GM12878 (cell line): ENCODE measurements around the gene TMEM208. TPM values are rescaled to one million over a fixed set of nuclear protein-coding genes. Genes with fewer than 3 reads are reported as not detected.

Experiments
- ATAC-seq: fragments of 200-7000 bp; cut with Tn5 transposase; 3 replicates; pipeline ENCODE4 v1.9.1; 2020; ENCODE audit warnings: mild to moderate bottlenecking, moderate library complexity
- BruUV-seq: library from RNA; stranded (reverse); fragments of 400-500 nt; replicated peaks from 2 replicates; lab custom pipeline; 2021; lab: Mats Ljungman, UMichigan
- CTCF ChIA-PET: fragments of 300-600 bp; sonication (Branson Sonifier 250); formaldehyde crosslinking; extraction: SDS; loops from one replicate; lab custom pipeline; 2021; ENCODE audit warnings: inconsistent platforms; lab: Yijun Ruan, JAX
- POLR2A ChIA-PET: fragments of 350-600 bp; formaldehyde crosslinking; extraction: SDS; loops from one replicate; lab custom pipeline; 2021; ENCODE audit warnings: inconsistent platforms; lab: Charles Lee
- RAD21 ChIA-PET: fragments of 300-600 bp; sonication (Branson Sonifier 250); formaldehyde crosslinking; loops from one replicate; lab custom pipeline; 2023; ENCODE audit warnings: antibody characterized with exemption; ENCODE audit not compliant: unreplicated experiment; lab: Charles Lee
- SMC1A ChIA-PET: fragments of 300-600 bp; sonication (Branson Sonifier 250); formaldehyde crosslinking; loops from one replicate; lab custom pipeline; 2023; ENCODE audit not compliant: unreplicated experiment, uncharacterized antibody; lab: Charles Lee
- DNase-seq: peaks from one replicate; pipeline ENCODE4 v3.0.0-alpha.2; 2011; ENCODE audit warnings: low read depth, low spot score
- FAIRE-seq: peaks from 3 replicates; lab custom pipeline; 2011; peaks lifted over from hg19 to GRCh38; lab: Jason Lieb, UNC
- H2AFZ ChIP-seq: 2 replicates; pipeline ENCODE4 v1.6.0; 2011; ENCODE audit warnings: low read depth, low read length, control low read depth; ENCODE audit not compliant: control insufficient read depth
- H3K27ac ChIP-seq: 2 replicates; pipeline ENCODE4 v1.5.1; 2011; ENCODE audit warnings: control low read depth; ENCODE audit not compliant: control insufficient read depth, insufficient read depth
- H3K27me3 ChIP-seq, 2 experiments: replicated peaks in 1 of 2; 2 replicates each; pipeline versions ENCODE4 v1.6.0 to v1.6.1; 2011; ENCODE audit warnings: low read length in 1 of 2; ENCODE audit not compliant: control insufficient read depth in 2 of 2, insufficient read depth in 2 of 2
- H3K36me3 ChIP-seq, 2 experiments: 2 replicates each; pipeline ENCODE4 v1.5.1; 2011; ENCODE audit warnings: low read length in 1 of 2; ENCODE audit not compliant: control insufficient read depth in 2 of 2, insufficient read depth in 2 of 2
- H3K4me1 ChIP-seq: 2 replicates; pipeline ENCODE4 v1.6.1; 2011; ENCODE audit warnings: mild to moderate bottlenecking, low read length, moderate library complexity, mixed read lengths; ENCODE audit not compliant: control insufficient read depth, insufficient read depth
- H3K4me2 ChIP-seq: 2 replicates; pipeline ENCODE4 v1.6.0; 2011; ENCODE audit warnings: control low read depth; ENCODE audit not compliant: control insufficient read depth, insufficient read depth
- H3K4me3 ChIP-seq: fragments of 200-600 bp; sonication (generic); 2 replicates; pipeline ENCODE4 v1.5.1; 2016
- H3K79me2 ChIP-seq: 2 replicates; pipeline ENCODE4 v1.6.0; 2011; ENCODE audit warnings: low read length; ENCODE audit not compliant: control insufficient read depth, insufficient read depth
- H3K9ac ChIP-seq: 2 replicates; pipeline ENCODE4 v1.8.0; 2011; ENCODE audit warnings: low read length, control low read depth, mixed read lengths; ENCODE audit not compliant: control insufficient read depth, insufficient read depth
- H3K9me3 ChIP-seq: replicated peaks from 3 replicates; pipeline ENCODE4 v1.5.1; 2011; ENCODE audit warnings: mild to moderate bottlenecking, low read length; ENCODE audit not compliant: control insufficient read depth, insufficient read depth
- H4K20me1 ChIP-seq: 2 replicates; pipeline ENCODE4 v1.6.0; 2011; ENCODE audit not compliant: control insufficient read depth, insufficient read depth
- BHLHE40 ChIP-seq, 2 experiments: fragments of 450-650 bp in 1 of 2; IDR thresholded peaks; 2 replicates each; pipeline ENCODE4 v1.6.1; 2011 to 2017; ENCODE audit warnings: low read depth in 2 of 2, borderline replicate concordance in 1 of 2, improper control_type of control experiment in 1 of 2, low read length in 1 of 2, mild to moderate bottlenecking in 1 of 2
- CHD2 ChIP-seq: IDR thresholded peaks from 2 replicates; pipeline ENCODE4 v1.6.1; 2011; ENCODE audit warnings: low read depth, low read length, improper control_type of control experiment, borderline replicate concordance
- EED ChIP-seq: sonication (generic); IDR thresholded peaks from 2 replicates; pipeline ENCODE4 v1.6.1; 2016; ENCODE audit warnings: antibody characterized with exemption, low read depth
- POLR2AphosphoS2 ChIP-seq: IDR thresholded peaks from 2 replicates; pipeline ENCODE4 v1.6.1; 2011; ENCODE audit warnings: low read depth, mild to moderate bottlenecking, low read length, improper control_type of control experiment, moderate library complexity
- SPI1 ChIP-seq: IDR thresholded peaks from 2 replicates; pipeline ENCODE4 v1.6.1; 2011; ENCODE audit warnings: low read depth, mild to moderate bottlenecking, low read length, moderate library complexity, borderline replicate concordance; ENCODE audit not compliant: insufficient read depth
- SREBF2 ChIP-seq: IDR thresholded peaks from 2 replicates; pipeline ENCODE4 v1.6.1; 2012; ENCODE audit warnings: mild to moderate bottlenecking, low read length
- whole genome bisulfite sequencing: methylation state at CpG from one replicate; pipeline ENCODE4 v1.1.6; 2016; ENCODE audit warnings: low lambda C conversion rate; ENCODE audit not compliant: insufficient replicate concordance, insufficient coverage; ENCODE audit errors: missing lambda C conversion rate; 5-methylcytosine and 5-hydroxymethylcytosine counted together
- in situ Hi-C: fragments of 300-500 bp; cut with MboI; formaldehyde crosslinking; loops from 9 replicates; pipeline ENCODE4 v1.14.3; 2018; ENCODE audit warnings: mixed read lengths
- intact Hi-C: fragments of 100-400 bp; cut with micrococcal nuclease; formaldehyde crosslinking; loops from one replicate; pipeline ENCODE4 v1.14.2; 2022; ENCODE audit not compliant: unreplicated experiment
- polyA plus RNA-seq, 11 experiments: library from polyadenylated mRNA; depleted of rRNA in 4 of 11; unstranded in 6 of 11; stranded (reverse) in 5 of 11; fragments of >200 nt; fragmentation: Nextera tagmentation in 4 of 11; fragmentation: Illumina TruSeq in 1 of 11; extraction: Ambion mirVana in 4 of 11; extraction: Trizol in 1 of 11; gene quantifications; 1 replicate in 1 of 11; 2 replicates in 10 of 11; pipeline versions ENCODE4 v1.2.1 to v1.2.3, GENCODE V29; 2011 to 2016; ENCODE audit warnings: inconsistent platforms in 2 of 11, missing spikeins in 2 of 11, low read depth in 1 of 11
- total RNA-seq, 4 experiments: library from RNA; depleted of rRNA in 3 of 4; stranded (reverse); fragments of >200 nt in 3 of 4; fragmentation: Illumina TruSeq in 1 of 4; extraction: Trizol in 1 of 4; gene quantifications; 2 replicates each; pipeline versions ENCODE4 v1.2.1 to v1.2.3, GENCODE V29; 2013 to 2021
- TF ChIP-seq, protein P1 (sequence below): IDR thresholded peaks from 2 replicates; pipeline ENCODE4 v1.6.1; 2011; ENCODE audit warnings: low read depth, low read length, improper control_type of control experiment, borderline replicate concordance
- TF ChIP-seq, protein P2 (sequence below): fragments of 450-650 bp; IDR thresholded peaks from 2 replicates; pipeline ENCODE4 v1.6.1; 2017; ENCODE audit warnings: low read depth, mild to moderate bottlenecking, moderate library complexity
- TF ChIP-seq, protein P3 (sequence below): fragments of 450-650 bp; IDR thresholded peaks from 2 replicates; pipeline ENCODE4 v1.6.1; 2017; ENCODE audit warnings: antibody characterized with exemption, mild to moderate bottlenecking, moderate library complexity

Gene TMEM208
- total and polyA plus RNA-seq, 10 of the 15 experiments (the other 5 are each of a cell fraction or from before 2014, with no cell fraction given), result 34.1 to 244 (median 54.1) TPM

DNA sequence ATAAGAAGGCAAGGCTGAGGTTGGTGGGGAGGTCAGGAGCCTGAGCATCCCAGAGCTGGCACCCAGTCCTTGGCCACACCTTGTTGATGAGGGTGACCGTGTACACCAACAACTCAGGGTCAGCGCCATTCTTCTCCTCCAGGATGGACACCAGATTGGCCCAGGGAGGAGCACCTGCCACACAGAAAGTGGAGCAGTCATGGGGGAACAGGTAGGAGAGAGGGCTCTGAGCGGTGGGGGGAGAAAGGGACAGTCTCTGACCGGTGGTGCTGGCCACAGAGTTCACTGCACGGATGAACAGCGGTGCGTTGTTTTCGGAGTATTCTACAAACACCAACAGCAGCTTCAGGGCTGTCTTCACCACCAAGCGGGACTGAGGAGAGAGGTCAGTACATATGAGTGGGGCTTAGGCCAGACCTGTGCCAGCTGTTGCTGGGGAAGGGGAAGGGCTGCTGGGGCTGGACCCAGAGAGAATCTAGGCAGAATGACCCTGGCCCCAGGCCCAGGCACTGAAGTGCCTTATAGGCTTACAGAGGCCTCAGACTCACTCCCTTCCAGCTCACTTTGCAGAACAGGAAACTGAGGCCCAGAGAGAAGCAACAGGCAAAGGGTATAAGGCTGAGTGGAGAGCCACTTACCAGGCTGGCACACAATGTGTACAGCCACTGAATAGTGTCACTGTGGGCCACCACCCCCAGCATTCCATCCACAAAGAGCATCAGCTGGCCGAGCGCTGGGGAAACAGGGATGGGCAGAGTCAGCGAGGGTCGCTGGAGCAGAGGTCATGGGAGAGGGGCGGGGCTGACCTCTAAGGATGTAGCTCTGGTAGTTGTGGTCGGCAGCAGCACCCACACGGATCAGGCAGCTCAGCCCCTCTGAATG, 10.7 kb downstream of the TMEM208 start:
- Histone ChIP-seq H3K4me2 (no peak overlapping the region), H3K27ac (no peak overlapping the region), H3K79me2 (peaks cover 11% of the 10 kb centered on the region), H2AFZ (no peak overlapping the region), H3K27me3 (no peaks in the 10 kb centered on the region), H3K36me3 (peaks cover 20 to 33% of the 10 kb centered on the region in 2 experiments; a peak in 3 of 4 replicates), H3K9ac (no peak overlapping the region), H3K4me1 (peaks cover 7% of the 10 kb centered on the region; the same call in 1 of the 2 replicates), H3K9me3 (no peaks in the 10 kb centered on the region), H3K4me3 (no peak overlapping the region), H4K20me1 (no peaks in the 10 kb centered on the region)
- DNase-seq (no peak), ATAC-seq (no peak), FAIRE-seq (no peak)
- 98% methylated on average over 16 of the region's 16 CpGs for WGBS
- intact Hi-C loops, result no loop called here
- in situ Hi-C loops, result no loop called here
- CTCF ChIA-PET, result no interaction called here
- RAD21 ChIA-PET, result interaction anchor here (0.7 kb wide), 1 partner anchor 8 kb away, joined by 4 read pairs; no protein-coding TSS in a partner anchor
- SMC1A ChIA-PET, result interaction anchor here (1.4 kb wide), 1 partner anchor 9 kb away, joined by 6 read pairs; the partner anchor contains the start of gene FHOD1
- no TSS peak for BruUV-seq
- TF ChIP-seq SREBF2 (no peak), BHLHE40 (IDR thresholded peaks at IDR 0.05; ENCODE audit: borderline replicate concordance in 1 of 2, low read depth in 2 of 2, low read length in 1 of 2) (no peak)
- TF ChIP-seq, protein P1, sequence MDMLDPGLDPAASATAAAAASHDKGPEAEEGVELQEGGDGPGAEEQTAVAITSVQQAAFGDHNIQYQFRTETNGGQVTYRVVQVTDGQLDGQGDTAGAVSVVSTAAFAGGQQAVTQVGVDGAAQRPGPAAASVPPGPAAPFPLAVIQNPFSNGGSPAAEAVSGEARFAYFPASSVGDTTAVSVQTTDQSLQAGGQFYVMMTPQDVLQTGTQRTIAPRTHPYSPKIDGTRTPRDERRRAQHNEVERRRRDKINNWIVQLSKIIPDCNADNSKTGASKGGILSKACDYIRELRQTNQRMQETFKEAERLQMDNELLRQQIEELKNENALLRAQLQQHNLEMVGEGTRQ, result no peak
- POLR2A ChIA-PET, result interaction anchor here (1.1 kb wide), 1 partner anchor 11 kb away, joined by 4 read pairs; the partner anchor contains the start of gene TMEM208

DNA sequence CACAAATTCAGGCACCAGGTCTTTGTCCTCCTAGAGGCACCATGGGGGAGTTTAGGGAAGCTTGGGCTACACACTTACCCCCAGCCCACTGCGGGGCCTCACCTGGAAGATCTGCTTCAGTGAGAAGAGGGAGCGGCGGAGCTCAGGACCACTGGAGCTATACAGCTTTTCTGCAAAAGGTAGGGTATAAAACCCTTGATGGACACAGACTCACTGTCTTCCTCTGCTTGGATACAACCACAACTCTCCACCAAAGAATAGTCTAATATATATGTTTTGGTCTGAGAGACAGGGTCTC, 11.3 kb downstream of the TMEM208 start:
- intact Hi-C loops (no loop called here), in situ Hi-C loops (no loop called here)
- ChIA-PET SMC1A (interaction anchor here (1.4 kb wide), 1 partner anchor 9 kb away, joined by 6 read pairs; the partner anchor contains the start of gene FHOD1), POLR2A (interaction anchor here (1.1 kb wide), 1 partner anchor 12 kb away, joined by 4 read pairs; the partner anchor contains the start of gene TMEM208), RAD21 (no interaction called here), CTCF (interaction anchor here (1.5 kb wide), 1 partner anchor 11 kb away, joined by 6 read pairs; the partner anchor contains the start of gene TMEM208)
- DNase-seq (no peak), FAIRE-seq (no peak), ATAC-seq (no peak)
- no TSS peak for BruUV-seq
- Histone ChIP-seq H3K4me1 (peaks cover 7% of the 10 kb centered on the region; the same call in 1 of the 2 replicates), H3K4me3 (no peak overlapping the region), H3K27ac (no peak overlapping the region), H3K4me2 (no peak overlapping the region), H3K27me3 (no peaks in the 10 kb centered on the region), H3K9me3 (no peaks in the 10 kb centered on the region), H4K20me1 (no peaks in the 10 kb centered on the region), H3K9ac (no peak overlapping the region), H3K79me2 (peaks cover 14% of the 10 kb centered on the region), H3K36me3 (peaks cover 20 to 33% of the 10 kb centered on the region in 2 experiments; a peak in 3 of 4 replicates), H2AFZ (no peak overlapping the region)
- 95% methylated on average over 3 of the region's 3 CpGs for WGBS
- no peak for TF ChIP-seq POLR2AphosphoS2
- TF ChIP-seq SPI1, result no peak
- TF ChIP-seq, protein P2, sequence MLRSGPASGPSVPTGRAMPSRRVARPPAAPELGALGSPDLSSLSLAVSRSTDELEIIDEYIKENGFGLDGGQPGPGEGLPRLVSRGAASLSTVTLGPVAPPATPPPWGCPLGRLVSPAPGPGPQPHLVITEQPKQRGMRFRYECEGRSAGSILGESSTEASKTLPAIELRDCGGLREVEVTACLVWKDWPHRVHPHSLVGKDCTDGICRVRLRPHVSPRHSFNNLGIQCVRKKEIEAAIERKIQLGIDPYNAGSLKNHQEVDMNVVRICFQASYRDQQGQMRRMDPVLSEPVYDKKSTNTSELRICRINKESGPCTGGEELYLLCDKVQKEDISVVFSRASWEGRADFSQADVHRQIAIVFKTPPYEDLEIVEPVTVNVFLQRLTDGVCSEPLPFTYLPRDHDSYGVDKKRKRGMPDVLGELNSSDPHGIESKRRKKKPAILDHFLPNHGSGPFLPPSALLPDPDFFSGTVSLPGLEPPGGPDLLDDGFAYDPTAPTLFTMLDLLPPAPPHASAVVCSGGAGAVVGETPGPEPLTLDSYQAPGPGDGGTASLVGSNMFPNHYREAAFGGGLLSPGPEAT, result no peak
- TF ChIP-seq EED, result no peak
- TF ChIP-seq CHD2, result no peak
- TF ChIP-seq, protein P3, sequence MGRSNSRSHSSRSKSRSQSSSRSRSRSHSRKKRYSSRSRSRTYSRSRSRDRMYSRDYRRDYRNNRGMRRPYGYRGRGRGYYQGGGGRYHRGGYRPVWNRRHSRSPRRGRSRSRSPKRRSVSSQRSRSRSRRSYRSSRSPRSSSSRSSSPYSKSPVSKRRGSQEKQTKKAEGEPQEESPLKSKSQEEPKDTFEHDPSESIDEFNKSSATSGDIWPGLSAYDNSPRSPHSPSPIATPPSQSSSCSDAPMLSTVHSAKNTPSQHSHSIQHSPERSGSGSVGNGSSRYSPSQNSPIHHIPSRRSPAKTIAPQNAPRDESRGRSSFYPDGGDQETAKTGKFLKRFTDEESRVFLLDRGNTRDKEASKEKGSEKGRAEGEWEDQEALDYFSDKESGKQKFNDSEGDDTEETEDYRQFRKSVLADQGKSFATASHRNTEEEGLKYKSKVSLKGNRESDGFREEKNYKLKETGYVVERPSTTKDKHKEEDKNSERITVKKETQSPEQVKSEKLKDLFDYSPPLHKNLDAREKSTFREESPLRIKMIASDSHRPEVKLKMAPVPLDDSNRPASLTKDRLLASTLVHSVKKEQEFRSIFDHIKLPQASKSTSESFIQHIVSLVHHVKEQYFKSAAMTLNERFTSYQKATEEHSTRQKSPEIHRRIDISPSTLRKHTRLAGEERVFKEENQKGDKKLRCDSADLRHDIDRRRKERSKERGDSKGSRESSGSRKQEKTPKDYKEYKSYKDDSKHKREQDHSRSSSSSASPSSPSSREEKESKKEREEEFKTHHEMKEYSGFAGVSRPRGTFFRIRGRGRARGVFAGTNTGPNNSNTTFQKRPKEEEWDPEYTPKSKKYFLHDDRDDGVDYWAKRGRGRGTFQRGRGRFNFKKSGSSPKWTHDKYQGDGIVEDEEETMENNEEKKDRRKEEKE, result no peak
